ENCODE data around the gene CCDC85A.

Gene CCDC85A

DNA sequence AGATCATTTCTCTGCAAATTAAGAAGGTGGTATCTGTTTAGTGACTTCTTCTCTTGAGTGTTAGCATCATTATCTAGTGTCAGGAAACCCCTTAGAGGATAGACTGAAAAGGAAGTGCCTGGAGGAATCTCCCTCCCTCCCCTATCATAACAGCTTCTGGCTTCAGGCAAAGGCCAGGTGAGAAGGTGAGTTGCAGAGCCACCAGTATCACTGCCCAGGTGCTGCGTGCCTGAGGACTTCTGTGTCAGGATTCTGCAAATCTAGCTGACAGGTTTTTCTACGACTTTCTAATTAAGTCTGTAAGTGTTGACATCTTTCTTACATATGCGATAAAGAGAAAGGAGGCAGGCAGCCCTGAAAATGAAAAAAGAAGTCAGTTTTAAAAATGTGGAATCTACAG is 111.9 kb downstream of the CCDC85A start:
- no peak for TF ChIP-seq ZFX (IDR thresholded peaks at IDR 0.05)
- TF ChIP-seq, protein P1, sequence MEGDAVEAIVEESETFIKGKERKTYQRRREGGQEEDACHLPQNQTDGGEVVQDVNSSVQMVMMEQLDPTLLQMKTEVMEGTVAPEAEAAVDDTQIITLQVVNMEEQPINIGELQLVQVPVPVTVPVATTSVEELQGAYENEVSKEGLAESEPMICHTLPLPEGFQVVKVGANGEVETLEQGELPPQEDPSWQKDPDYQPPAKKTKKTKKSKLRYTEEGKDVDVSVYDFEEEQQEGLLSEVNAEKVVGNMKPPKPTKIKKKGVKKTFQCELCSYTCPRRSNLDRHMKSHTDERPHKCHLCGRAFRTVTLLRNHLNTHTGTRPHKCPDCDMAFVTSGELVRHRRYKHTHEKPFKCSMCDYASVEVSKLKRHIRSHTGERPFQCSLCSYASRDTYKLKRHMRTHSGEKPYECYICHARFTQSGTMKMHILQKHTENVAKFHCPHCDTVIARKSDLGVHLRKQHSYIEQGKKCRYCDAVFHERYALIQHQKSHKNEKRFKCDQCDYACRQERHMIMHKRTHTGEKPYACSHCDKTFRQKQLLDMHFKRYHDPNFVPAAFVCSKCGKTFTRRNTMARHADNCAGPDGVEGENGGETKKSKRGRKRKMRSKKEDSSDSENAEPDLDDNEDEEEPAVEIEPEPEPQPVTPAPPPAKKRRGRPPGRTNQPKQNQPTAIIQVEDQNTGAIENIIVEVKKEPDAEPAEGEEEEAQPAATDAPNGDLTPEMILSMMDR (conservative IDR thresholded peaks at IDR 0.05), result no peak
- H3K27ac ChIP-seq, result no peak overlapping the region

DNA sequence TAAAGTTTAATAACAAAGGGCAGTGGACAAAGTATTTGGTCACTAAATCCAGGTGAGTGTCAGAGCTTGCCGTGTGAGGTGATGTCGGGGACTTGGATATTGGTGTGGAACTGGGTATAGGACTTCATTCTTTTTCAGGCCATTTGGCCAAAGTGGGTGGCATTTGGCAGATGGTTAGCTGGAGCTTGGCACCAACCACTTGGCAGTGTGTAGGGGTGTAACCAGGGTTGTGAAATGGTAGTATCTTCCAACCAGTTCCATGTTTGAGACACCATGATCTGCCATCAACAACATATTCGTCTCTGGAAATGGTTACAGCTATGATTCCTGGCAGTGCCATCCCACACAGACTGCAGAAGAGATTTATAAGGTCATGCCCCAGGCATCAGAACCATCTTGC is 113.9 kb downstream of the CCDC85A start:
- TF ChIP-seq, protein P1 (conservative IDR thresholded peaks at IDR 0.05), result no peak
- no peak for TF ChIP-seq ZFX (IDR thresholded peaks at IDR 0.05)
- no peak overlapping the region for H3K27ac ChIP-seq

DNA sequence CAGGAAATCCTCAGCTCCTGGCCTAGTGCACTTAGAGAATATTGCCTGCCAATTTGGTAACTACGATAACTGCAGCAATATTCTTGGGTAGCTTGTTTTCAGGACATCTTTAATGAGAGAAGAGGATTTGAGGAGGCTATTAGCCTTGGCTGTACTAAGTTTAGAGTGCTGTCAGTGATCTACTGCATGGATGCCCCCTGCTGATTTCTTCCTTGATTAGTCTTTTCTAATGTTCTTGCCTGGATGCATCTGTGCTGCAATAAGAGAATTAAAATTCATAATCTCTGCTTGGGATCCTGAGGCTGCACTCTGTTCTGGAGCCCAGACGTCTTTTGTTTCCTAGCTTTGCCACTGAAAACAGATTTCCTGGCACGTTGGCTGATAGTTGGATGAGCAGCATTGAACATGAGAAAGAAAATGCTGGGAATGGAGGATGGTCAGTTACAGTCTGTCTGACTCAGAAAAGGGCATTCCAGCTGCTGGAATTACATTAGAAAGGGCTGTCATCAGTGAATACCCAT is 115.4 kb downstream of the CCDC85A start:
- H3K27ac ChIP-seq, result no peak overlapping the region
- TF ChIP-seq ZFX (IDR thresholded peaks at IDR 0.05), result no peak
- TF ChIP-seq, protein P1 (conservative IDR thresholded peaks at IDR 0.05), result no peak

DNA sequence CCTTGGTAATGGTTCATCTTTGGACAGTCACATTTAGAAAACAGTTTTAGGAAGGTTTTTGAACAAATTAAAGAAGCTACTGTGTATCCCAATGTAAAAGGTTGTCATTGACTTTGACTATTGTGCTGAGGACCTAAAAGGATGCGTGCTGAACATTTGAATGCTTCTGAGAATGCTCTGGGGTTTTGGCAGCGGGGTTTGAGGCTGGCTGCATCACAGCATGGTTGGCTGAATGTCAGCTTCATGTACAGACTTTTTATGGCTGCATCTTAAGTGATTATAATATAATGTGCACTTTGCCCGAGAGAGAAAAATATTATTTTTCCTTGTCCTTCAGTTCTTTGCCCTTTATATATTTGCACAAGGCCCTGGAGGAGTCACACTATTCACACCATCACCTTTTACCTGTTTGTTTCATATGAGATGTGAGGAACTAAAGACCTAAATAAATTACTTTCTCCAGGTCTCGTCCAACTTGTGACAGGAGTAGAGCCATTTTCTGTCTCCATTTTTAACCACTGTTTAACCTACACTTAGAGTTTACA is 125.9 kb downstream of the CCDC85A start:
- no peak overlapping the region for H3K27ac ChIP-seq
- TF ChIP-seq, protein P1 (conservative IDR thresholded peaks at IDR 0.05), result no peak
- no peak for TF ChIP-seq ZFX (IDR thresholded peaks at IDR 0.05)

DNA sequence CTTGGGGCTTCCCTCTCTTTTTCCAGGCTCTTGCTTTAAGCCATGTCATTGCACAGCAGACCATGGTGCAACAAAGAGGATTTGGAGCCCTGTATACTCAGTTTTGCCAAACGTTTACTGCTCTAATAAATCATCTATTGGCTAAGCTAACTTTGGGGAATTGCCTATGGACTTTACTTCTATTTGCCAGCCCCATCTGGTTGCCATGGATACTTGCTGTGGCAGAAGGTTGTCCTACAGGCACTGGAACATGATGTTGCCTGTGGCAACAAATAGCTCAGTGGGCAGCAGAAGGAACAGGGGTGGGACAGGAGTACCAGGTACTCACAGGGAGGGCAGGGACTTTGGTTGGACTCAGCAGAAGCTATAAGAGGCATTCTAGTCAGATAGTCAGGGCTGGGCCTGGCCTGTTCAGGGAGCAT is 129.7 kb downstream of the CCDC85A start:
- TF ChIP-seq, protein P1 (conservative IDR thresholded peaks at IDR 0.05), result no peak
- no peak for TF ChIP-seq ZFX (IDR thresholded peaks at IDR 0.05)
- H3K27ac ChIP-seq, result no peak overlapping the region

DNA sequence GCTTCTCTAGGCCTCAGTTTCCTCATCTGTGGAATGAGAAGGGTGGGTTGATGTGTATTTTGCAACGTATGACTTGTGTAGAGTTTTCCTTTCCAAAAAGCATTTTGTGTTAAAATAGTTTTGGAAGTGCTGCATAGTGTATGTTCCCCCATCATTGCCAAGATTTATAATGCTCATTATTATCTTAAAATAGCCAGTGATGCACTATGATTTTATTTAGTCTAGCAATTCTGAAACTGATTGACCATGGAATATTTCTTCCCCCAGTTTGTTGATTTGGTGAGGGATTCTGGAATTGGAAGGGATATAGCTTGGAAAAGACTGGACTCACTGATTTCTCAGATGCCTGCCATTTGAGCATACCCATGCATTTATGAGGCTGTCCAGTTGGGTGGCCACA is 130.6 kb downstream of the CCDC85A start:
- no peak overlapping the region for H3K27ac ChIP-seq
- TF ChIP-seq, protein P1 (conservative IDR thresholded peaks at IDR 0.05), result no peak
- TF ChIP-seq ZFX (IDR thresholded peaks at IDR 0.05), result no peak

DNA sequence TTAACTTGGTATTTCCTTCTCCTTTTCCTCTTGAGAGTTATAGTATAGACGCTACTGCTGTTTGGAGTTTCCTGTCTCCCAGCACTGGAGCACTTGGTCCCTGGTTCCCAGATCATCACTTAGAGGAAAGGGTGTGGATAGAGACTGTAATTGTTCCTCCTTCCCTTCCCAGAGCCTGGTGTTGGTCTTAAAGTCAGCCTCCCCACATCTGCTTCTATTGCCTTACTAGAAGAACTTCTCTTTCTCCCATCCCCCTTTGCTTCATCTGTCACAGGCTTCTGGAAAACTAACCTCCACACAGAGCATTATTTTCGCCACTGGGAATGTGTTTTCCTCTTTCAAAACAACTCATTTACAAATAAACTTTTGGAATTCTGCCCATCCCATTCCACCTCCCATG is 131.0 kb downstream of the CCDC85A start:
- TF ChIP-seq, protein P1 (conservative IDR thresholded peaks at IDR 0.05), result no peak
- TF ChIP-seq ZFX (IDR thresholded peaks at IDR 0.05), result no peak

More for the DNA sequence above, 131.0 kb downstream of the CCDC85A start:
- H3K27ac ChIP-seq, result no peak overlapping the region

All from C4-2B (cell line).